NCI-H1417 treated with DMSO at 0.1 percent for 48 hours (cell line): ENCODE results near the gene APLP1.
"Not testable (repeated sequence)": the region's sequence is repeated elsewhere in the genome, so short reads cannot be mapped to it uniquely, and the experiment has no call there.

Experiments
- DNase-seq: peaks from one replicate; lab custom pipeline; 2025; lab: John Stamatoyannopoulos, UW

APLP1 gene

DNA sequence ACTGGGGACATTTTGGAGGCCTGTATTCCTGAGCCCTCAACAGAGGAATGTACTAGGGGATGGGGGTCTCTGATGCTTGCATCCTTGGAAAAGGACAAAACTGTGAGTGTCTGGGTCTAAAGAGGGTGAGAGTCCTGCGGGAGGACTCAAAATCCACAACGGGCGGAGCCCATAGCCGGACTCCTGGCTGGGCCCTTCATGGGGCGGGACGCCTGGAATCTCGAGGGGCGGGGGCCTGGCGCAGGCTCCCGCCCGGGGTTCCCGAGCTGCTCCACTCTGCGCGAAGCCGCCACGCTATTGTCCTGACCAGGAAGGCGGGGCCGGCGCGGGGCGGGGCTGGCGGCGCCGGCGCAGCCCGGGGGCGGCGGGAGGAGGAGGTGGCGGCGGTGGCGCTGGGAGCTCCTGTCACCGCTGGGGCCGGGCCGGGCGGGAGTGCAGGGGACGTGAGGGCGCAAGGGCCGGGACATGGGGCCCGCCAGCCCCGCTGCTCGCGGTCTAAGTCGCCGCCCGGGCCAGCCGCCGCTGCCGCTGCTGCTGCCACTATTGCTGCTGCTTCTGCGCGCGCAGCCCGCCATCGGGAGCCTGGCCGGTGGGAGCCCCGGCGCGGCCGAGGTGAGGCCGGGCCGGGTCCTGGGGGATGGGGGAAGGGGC, at the start of gene APLP1:
Gene APLP1 (plus strand): TSS at position 403 of the 651 bp plus-strand sequence. CDS start 63 bp downstream, at position 466.
- no peak for DNase-seq

DNA sequence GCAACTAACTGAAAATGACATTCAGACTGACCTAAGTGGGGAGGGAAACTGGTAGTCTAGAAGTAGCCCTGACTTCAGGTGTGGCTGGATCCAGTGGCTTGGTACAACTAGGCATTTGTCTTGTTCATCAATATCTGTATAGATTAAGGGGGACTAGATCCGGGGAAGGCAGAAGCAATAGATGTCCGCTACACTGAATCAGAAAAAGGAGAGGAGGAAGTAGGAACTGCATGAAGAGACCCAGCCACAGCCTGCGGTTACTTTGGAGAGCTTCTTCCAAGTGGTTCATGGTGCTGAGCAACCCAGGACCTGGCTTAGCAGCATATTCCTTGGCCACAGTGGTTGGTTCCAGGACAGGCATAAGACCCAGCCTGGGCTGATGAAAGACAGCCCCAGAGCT, 45.8 kb upstream of the APLP1 start:
- DNase-seq: no peak

DNA sequence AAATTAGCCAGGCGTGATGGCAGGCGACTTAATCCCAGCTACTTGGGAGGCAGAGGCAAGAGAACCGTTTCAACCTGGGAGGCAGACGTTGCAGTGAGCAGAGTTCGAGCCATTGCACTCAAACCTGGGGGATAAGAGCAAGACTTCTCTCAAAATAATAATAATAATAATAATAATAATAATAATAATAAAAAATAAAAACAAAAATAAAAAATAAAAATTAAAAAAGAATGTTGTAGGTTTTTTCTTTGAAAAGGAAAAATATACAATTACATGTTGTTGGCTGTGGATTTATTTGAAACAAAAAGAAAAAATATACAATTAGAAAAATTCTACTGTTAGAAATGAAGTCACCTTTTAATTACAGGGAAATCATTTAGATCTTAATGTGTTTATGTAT, 44.2 kb upstream of the APLP1 start:
- no peak for DNase-seq

DNA sequence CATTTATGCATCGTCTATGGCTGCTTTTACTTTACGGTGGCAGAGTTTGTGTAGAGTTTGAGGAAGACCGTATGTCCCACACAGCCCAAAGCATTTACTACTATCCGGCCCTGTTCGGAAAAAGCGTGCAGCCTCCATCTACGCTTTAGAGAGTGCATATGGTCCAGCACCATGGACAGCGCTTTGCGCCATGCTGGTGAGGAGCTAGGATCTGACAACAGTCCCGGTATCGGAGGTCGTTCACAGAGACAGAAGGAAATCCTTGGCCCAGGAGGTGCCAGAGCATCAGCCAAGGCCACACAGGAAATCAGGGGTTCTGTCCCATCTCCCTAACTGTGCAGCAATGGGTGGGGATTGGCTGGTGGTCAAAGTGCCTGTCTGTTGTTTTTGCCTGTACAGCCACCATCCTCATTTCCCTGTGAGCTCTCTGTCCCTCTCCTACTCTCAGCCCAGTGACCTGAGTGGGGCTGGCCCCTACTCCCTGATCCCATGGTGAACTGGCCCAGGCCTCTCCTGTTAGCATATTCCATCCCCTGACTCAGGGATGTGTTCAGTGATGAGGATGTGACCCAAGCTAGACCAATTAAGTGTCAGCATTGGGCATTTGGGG, 39.6 kb upstream of the APLP1 start:
- DNase-seq: no peak

DNA sequence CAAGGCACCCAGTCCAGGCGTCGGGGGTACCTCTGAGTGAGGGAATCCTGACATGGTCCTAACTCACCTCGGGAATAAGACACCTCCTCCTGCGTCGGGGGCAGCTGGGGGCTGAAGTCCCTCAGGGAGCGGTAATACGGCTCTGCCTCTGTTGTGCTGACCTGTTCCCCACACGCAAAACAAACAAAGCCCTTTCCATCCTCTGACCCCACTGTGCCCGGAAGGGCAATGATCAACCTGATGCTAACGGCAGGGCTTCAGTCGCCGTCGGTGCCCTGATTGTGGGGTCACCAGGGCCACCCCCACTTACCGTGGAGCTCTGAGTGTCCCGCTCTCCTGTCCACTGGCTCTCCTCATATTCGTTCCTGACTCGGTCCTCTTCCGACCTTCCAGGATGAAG, 37.4 kb upstream of the APLP1 start:
- no peak for DNase-seq

DNA sequence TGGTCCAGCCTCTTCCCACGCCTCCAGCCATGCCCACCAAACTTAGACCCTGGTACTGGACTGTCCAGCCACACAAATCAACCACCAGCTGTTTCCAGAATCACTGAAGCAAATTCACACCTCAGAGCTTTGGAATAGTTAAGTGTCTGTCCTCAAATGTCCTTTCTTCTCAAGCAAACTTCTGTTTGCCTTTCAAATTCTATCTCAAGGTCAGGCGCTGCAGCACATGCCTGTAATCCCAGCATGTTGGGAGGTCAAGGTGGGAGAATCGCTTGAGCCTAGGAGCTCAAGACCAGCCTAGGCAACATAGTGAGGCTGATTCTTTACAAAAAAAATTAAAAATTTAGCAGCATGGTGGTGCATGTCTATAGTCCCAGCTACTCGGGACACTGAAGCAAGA, 36.3 kb upstream of the APLP1 start:
- DNase-seq: no peak

DNA sequence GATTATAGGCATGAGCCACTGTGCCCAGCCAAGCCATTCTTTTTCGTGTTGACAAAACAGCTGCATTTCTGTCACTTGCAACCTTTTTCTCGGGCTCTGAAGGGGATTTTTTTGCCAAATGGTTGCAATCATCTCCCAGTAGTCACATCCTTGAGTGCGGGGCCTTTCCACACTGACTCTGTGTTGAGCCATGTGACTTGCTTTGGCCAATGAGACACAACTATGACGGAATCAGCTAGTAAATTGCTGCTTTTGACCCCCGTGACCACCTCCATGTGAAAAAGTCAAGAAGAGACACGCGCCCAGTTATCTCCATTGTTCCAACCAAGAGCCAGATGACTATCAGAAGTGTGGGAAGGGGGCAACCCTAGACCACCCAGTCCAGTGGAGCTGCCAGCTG, 34.4 kb upstream of the APLP1 start:
- no peak for DNase-seq

DNA sequence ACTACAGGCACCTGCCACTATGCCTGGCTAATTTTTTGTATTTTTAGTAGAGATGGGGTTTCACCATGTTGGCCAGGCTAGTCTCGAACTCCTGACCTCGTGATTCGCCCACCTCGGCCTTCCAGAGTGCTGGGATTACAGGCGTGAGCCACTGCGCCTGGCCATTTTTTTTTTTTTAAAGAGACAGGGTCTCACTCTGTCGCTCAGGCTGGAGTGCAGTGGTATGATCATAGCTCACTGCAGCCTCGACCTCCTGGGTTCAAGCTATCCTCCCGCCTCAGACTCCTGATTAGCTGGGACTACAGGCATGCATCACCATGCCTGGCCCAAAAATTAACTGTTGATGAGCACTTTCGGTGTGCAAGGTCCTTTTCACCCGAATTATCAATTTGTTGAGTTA, 32.3 kb upstream of the APLP1 start:
- DNase-seq: not testable (repeated sequence)

DNA sequence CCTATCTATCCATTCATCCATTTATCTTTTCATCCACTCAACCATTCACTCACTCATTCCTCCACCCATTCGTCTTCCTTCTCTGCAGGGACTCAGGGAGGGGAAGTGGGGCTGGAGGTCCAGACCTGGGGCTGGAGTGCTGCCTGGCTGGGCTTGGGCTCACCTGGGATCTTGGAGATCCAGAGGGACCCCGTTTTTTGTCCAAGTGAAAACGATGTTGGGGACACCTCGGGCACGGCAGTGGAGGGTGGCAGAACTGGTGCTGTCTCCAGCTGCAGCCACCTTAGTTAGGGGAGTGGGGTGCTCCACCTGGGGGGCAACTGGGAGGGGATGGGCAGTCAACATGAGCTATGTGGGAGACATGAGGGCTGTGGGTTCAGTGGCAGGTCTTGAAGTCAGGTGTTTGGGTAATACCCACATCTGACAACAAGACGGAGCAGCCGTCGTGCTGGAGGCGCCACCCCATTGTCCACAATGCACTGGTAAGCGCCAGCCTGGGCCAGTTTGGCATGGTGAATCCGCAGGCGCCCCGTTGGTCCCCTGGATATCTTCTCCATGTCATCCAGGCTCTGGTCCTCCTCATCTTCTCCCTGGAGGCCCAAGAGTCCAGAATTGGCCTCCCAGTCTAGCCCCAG, 26.3 kb upstream of the APLP1 start:
- DNase-seq: no peak

DNA sequence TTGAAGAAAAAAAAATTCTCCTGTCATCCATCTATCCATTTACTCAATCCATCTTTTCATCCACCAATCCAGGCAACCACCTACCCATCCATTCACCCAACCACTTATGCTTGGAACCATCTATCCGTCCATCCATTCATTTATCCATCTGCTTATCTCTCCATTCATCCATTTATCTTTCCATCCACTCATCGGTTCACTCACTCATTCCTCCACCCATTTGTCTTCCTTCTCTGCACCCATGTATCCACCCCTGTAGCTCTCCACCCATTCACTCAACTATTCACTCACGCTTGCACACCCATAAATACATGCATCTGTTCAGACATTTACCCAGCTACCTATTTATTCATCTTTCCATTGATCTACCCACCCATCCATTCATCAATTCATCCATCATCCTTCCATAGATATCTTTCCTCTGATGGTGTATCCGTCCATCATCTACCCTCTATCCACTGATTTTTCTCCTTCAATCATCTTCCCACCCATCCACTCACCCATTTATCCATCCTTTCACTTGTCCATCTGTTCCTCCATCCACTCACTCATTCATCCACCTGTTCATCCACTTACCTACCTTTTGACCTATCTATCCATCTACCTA, 25.6 kb upstream of the APLP1 start:
- no peak for DNase-seq

DNA sequence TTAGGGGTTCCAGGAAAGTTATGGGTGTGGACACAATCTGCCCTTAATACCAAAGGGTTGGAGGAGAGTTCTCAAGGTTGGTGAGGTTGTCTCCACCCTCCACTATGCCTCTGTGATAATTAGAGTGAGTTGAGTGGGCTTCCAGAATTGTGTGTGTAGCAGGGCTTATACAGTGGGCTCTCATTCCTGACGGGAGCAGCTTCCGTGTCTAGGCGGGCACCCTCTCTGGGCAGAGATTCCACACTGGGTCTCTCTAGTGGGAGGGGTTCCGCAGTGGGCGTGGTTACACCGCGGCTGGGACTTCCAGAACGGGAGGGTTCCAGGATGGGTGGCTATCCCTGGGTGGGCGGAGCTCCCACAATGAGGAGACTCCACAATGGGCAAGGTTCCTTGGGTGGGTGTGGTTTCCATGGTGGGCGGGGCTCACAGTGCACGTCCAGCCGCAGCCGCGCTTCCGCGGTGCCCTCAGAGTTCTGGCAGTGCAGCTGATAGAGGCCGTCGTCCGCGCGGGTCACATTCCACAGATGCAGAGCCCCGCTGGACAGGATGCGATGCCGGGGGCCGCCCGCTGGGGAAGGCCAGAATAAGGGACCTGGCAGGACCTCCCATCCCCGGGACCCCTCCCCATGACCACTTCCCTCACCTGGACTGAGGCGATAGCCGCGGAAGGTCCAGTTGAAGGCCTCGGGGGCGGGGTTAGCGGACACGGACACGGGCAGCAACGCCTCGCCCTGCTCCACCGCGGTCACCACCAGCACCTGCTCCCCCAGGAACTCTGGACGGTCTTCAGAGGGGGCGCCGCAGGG, 24.5 kb upstream of the APLP1 start:
- no peak for DNase-seq

DNA sequence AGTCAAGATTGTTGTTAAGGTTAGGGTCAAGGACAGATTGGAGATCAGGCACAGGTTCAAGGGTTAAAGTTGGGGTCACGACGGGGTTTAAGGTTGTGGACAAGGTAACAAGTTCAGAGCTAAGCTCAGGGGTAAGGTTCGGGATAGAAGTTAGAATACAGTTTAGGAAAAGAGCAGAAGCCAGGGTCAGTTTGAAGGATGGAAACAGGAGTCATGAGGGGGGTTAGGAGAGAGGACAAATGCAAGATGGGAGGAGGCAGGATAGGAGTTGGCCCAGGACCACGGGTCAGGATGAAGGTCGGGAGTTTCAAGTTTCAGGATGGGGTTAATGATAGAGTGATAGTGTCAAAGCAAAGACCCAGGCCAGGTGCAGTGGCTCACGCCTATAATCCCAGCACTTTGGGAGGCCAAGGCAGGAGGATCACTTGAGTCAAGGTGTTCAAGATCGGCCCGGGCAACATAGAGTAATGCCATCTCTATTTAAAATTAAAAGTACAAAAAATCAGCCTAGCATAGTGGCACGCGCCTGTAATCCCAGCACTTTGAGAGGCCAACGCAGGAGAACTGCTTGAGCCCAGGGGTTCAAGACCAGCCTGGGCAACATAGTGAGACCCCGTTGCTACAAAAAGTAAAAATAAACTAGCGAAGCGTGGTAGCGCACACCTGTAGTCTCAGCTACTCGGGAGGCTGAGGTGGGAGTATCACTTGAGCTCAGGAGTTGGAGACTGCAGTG, 23.7 kb upstream of the APLP1 start:
- no peak for DNase-seq

DNA sequence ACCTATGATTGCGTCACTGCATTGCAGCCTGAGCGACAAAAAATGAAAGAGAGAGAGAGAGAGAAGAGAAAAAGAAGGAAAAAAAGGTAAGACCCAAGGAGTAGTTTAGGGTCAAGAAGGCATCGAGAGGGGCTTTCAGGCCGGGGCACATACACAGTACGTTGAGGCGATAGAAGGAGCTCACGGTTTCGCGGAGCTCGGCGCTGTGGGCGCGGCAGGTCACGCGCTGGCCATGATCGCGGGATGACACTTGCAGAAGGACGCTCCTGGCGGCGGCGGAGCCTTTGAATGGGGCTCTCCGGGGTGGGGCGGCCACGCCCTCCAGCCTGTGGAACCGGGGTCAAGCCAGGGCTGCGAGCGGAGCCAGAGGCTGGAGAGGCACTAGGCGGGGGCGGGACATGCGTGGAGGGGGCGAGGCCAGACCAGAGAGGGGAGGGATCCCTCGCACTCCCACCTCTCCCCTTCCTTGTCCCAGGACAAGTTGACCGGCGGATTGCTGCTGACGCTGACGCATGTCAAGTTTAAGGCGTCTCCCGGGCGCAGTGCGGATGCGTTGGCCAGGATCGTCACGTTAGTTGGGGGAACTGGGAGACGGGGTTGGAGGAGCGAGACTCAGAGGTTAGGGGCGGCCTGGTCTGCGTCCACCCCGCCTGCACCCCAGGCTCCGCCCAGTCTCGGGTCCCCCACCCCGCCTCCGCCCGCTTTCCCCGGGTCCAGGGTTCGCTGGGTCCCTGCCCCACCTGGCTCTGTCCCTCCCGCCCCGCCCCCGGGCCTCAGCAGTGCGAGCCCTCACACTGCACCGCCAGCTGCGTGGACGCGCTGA, 22.9 kb upstream of the APLP1 start:
- DNase-seq: no peak

DNA sequence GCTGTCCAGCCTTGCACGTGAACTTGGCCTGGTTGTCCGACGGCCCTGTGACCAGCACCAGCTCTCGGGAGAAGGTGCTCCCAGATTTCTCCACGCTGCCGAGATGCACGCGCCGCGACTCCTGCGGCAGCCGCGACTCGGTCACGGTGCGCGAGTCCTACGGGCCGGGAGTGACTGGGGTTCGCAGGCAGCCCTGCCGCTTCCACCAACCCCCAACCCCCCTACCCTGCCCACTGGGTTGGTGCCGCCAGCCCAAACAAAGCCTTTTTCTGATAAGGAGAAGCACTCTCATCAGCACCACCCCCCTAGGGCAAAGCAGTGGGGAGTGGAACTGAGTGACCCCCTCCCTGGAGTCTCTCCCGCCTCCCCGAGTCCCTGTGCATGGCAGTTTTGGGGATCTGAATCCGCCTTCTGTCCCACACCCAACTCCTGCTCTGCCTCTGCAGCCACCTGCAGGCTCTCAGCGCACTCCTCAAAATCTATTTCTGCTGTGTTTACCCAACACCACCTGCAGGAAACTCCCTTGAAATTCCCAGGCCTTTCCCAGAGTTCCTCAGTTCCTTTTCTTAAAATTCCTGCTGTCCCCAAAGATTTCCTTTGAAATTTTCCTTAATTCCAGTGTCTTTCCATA, 22.2 kb upstream of the APLP1 start:
- no peak for DNase-seq

DNA sequence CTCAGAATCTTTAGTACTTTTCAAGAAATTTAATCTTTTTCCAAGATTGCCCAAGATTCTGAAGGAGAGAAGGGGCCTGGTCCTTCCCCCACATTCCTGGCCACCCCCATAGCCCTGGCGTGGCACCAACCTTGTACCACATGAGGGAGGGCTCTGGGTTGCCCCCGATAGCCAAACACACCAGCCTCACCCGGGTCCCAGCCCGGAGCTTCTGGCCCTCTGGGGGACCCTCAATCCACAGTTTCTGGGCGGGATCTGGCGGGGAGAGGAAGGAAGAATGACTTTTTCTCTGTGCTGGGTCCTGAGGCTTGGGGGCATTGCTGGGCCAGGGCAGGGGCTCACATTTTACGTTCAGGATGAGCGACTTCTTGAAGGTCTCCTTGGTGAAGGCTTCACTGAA, 20.5 kb upstream of the APLP1 start:
- DNase-seq: no peak

DNA sequence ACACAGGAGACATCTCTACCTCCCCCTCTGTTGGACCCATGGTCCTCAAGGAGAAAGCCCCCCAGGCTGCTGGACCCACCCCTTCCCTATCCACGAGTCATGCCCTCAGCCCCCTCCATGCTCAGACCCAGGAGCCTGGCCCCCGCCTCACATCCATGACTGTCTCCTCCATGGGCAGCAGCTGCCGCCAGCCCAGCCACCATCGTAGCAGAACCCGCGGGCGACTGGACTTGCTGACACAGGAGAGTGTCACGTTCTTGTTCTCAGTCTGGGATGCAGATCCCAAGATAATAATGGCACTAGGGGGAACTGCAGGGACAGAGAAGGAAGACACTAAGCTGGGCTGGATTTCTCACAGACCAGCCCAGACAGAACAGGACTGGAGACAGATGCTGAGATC, 19.9 kb upstream of the APLP1 start:
- no peak for DNase-seq

DNA sequence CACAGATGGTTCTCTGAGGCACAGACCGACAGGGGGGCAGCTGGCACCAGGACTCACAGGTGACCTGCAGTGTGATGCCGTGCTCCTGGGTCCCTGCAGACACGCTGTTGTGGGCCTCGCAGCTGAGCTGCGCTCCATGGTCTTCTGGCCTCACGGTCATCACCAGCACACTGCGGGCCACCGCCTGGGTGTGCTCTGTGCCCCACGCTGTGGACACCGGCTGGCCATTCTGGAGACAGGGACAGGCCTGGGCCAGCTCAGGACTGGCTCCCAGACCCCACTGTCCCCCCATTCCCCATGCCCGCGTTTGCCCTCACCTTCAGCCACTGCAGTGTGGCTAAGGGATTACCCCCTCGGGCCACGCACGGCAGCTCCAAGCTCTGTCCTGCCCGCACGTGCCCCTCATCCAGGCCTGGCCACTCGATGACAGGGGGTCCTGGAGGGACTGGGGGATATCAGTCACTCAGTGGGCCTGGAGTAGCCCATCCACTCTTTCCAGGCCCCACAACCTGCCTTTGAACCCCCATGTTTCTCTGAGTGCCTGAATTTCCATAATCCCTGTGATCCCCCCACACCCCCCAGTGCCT, 19.4 kb upstream of the APLP1 start:
- DNase-seq: no peak

DNA sequence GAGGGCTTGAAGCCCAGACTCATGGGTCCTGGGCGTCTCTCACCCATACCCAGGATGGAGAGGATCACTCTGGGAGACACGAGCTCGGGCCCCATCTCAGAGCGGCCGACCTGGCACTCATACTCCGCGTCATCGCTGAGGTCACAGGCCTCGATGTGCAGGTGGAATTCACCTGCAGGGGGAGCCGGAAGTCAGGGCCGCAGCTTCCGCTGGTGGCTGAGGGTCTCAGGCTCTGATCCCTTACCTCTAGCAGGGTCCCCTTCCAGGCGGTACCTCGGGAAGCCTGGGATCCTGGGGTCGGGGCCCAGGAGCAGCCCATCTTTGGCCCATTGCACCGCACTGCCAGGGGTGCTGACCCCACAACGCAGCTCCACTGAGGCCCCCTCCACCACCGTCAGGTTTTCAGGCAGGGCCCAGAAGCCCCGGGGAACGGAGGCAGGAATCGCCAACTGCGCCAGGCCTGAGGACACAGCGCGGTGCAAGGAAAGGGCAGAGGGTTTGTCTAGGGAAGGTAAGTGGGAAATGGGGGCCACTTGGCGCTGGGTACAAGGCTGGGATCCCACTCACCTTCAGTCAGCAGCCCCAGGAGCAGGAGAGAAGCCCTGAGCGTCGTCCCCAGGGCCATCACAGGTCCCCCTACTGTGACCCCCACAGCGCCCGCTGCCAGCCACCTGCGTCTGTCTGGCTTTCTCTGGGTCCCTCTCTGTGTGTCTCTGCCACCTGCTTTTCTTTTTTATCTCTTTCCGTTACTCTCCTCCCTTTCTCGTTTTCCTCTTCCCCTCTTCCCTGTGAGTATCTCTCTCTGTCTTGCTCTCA, 17.0 kb upstream of the APLP1 start:
- DNase-seq: no peak
